Small intestine (tissue), 7 donors: ENCODE measurements around the gene SYT1. TPM values are rescaled to one million over a fixed set of nuclear protein-coding genes. Genes with fewer than 3 reads are reported as not detected.

Experiments used
- DNase-seq, 2 donors: peaks; one replicate each; pipeline versions ENCODE4 v3.0.0 to v3.0.0-alpha.2; 2013
- FAIRE-seq: peaks from 2 replicates; lab custom pipeline; 2012; peaks lifted over from hg19 to GRCh38; lab: Jason Lieb, UNC
- H3K27ac ChIP-seq, 3 donors: one replicate each; pipeline ENCODE4 v1.5.1; 2013; ENCODE audit warnings: low read length in 2 of 3, mild to moderate bottlenecking in 2 of 3, control low read depth in 1 of 3, inconsistent platforms in 1 of 3, low read depth in 1 of 3, moderate library complexity in 1 of 3
- H3K27me3 ChIP-seq, 3 donors: one replicate each; pipeline ENCODE4 v1.6.1; 2013; ENCODE audit warnings: low read length in 3 of 3, inconsistent platforms in 1 of 3; ENCODE audit not compliant: control insufficient read depth in 3 of 3, insufficient read depth in 3 of 3
- H3K36me3 ChIP-seq, 3 donors: one replicate each; pipeline ENCODE4 v1.6.1; 2013; ENCODE audit warnings: low read length in 3 of 3, inconsistent platforms in 1 of 3, low read depth in 1 of 3, mild to moderate bottlenecking in 1 of 3, moderate library complexity in 1 of 3; ENCODE audit not compliant: control insufficient read depth in 3 of 3, insufficient read depth in 2 of 3
- H3K4me1 ChIP-seq, 3 donors: one replicate each; pipeline ENCODE4 v1.6.1; 2013; ENCODE audit warnings: low read length in 2 of 3, inconsistent platforms in 1 of 3, low read depth in 1 of 3, mild to moderate bottlenecking in 1 of 3, moderate library complexity in 1 of 3; ENCODE audit not compliant: control insufficient read depth in 3 of 3, insufficient read depth in 2 of 3
- H3K4me3 ChIP-seq, 3 donors: one replicate each; pipeline ENCODE4 v1.5.1; 2013; ENCODE audit warnings: low read length in 3 of 3, control low read depth in 1 of 3, inconsistent platforms in 1 of 3, low read depth in 1 of 3, mild to moderate bottlenecking in 1 of 3, moderate library complexity in 1 of 3
- H3K9me3 ChIP-seq, 2 donors: one replicate each; pipeline ENCODE4 v1.6.1; 2013; ENCODE audit warnings: low read depth in 1 of 2, low read length in 1 of 2; ENCODE audit not compliant: control insufficient read depth in 2 of 2, insufficient read depth in 1 of 2
- WGBS, 3 donors: extraction: QIAGEN DNeasy Blood & Tissue Kit; methylation state at CpG; one replicate each; pipeline ENCODE4 v1.1.7; 2013; 5-methylcytosine and 5-hydroxymethylcytosine counted together
- polyA plus RNA-seq, 4 donors: library from polyadenylated mRNA; stranded (reverse) in 3 of 4; unstranded in 1 of 4; fragments of 200-250 nt in 3 of 4; fragments of 120-200 nt in 1 of 4; gene quantifications; one replicate each; pipeline versions ENCODE4 v1.2.1 to v1.2.3, GENCODE V29; 2013
- donor health status: healthy with polysubstance abuse.
- donor health status: control.
- donor health status: control.
- donor health status: Bipolar disorder and iron deficiency.
- donor health status: healthy.

SYT1 gene
- polyA plus RNA-seq, 4 donors, result 1.3 to 11.3 TPM; not detected in 2

DNA sequence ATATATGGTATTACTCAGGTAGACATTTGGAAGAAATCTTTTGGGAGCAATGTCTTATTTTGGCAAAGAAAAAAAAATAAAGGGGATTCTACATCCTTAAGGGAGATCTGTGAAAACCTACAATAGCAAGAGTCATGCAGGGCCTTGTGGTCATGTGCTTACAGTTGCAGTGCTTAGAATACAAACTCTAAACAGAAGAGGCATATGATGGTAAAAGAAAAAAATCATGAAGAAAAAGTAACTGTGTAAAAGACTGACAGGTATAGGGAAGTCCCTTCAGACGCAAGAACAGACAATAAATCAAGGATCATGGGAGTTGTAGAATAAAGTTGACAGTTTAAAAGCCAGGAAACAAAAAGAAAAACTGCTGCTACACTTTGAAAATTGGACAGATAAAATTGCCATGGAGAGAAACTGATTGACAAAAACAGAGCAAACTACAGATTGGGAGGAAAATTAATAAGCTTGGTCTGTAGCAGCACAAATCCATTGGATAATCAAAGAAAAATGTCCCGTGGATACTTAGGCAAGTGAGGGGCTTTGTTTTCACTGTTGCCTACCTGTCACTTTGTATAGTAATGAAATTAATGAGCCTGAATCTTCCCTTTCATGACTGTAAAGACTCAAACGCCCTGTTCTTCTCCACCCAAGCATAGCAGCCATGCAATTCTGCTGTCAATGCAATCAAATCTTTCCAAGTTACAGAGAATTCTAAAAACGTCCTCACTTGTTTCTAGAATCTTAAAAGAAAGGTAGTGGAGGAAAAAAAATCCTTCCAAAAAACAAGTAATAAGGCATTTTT lies 402.0 kb downstream of the SYT1 start:
- Histone ChIP-seq H3K36me3 (no peaks in the 10 kb centered on the region), H3K9me3 (no peaks in the 10 kb centered on the region)
- WGBS, 3 donors, result 29 to 44% (median 34%) methylated on average over 4 of the region's 4 CpGs

GRCh38 chr12:79267580-79267979 lies 403.0 kb downstream of the SYT1 start:
- H3K36me3 ChIP-seq, result no peaks in the 10 kb centered on the region
- no peak overlapping the region for H3K27ac ChIP-seq
- H3K27me3 ChIP-seq, result no peaks in the 10 kb centered on the region
- FAIRE-seq, result no peak
- H3K9me3 ChIP-seq, result no peaks in the 10 kb centered on the region
- WGBS, 3 donors, result 47 to 65% (median 51%) methylated on average over 2 of the region's 2 CpGs
- H3K4me3 ChIP-seq, result no peak overlapping the region
- H3K4me1 ChIP-seq, result no peaks in the 10 kb centered on the region
- no peak for DNase-seq

More for the DNA sequence above, 402.0 kb downstream of the SYT1 start:
- Histone ChIP-seq H3K4me1 (no peaks in the 10 kb centered on the region), H3K27ac (no peak overlapping the region), H3K27me3 (no peaks in the 10 kb centered on the region), H3K4me3 (no peak overlapping the region)
- no peak for FAIRE-seq
- no peak for DNase-seq

DNA sequence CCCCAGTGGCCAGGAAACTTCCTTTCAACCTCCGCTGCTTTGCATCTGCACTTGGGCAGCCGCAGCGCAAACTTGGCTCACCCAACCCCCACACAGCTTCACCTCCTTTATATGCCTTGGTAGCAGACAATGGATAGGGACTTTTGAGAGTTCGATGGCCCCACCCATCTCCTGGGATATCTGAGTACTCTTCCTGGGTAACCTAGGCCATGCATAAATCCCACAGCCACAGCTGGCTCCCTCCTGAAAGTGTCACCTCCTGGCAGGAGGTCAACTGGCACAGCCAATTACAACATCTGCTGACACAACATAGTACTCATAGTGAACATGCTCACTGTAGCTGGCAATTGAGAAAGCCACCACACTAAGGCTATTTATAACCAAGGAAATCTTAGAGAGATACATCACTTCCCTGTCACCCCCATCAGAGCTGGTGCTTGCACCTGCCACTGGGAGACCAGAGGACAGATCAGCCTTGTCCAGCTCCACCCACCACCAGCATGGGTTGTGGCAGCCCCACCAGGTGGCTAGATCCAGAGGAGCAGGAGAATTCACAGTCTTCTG lies 410.0 kb downstream of the SYT1 start:
- no peak overlapping the region for H3K4me3 ChIP-seq
- H3K36me3 ChIP-seq, result no peaks in the 10 kb centered on the region
- no peaks in the 10 kb centered on the region for H3K27me3 ChIP-seq
- DNase-seq (no peak), FAIRE-seq (no peak)
- H3K9me3 ChIP-seq, result no peaks in the 10 kb centered on the region
- no peaks in the 10 kb centered on the region for H3K4me1 ChIP-seq
- H3K27ac ChIP-seq, result no peak overlapping the region
- 86 to 90% (median 86%) methylated on average over 4 of the region's 4 CpGs for WGBS, 3 donors

DNA sequence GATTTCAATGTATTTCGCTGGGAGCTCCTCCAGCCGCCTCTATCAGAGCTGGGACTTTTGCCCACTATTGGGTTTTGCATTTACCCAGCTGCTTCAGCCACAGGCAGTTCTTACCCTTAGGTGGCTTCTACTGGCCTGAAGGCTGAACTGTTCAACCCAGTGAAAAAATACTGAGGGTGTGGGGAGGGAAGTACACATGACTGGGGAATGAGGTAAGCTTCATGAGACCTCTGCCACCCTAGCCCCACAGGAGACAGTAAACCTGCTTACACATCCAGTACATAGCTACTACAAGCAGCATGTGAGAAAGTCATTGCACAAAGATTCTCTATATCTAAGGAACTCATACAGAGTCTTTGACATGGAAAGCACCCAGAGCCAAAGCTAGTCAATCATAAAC lies 411.1 kb downstream of the SYT1 start:
- DNase-seq (no peak), FAIRE-seq (no peak)
- no peaks in the 10 kb centered on the region for H3K36me3 ChIP-seq
- H3K9me3 ChIP-seq, result no peaks in the 10 kb centered on the region
- no peaks in the 10 kb centered on the region for H3K4me1 ChIP-seq
- 87 to 93% (median 89%) methylated on average over 2 of the region's 2 CpGs for WGBS, 3 donors
- H3K27me3 ChIP-seq, result no peaks in the 10 kb centered on the region
- H3K4me3 ChIP-seq, result no peak overlapping the region
- H3K27ac ChIP-seq, result no peak overlapping the region

DNA sequence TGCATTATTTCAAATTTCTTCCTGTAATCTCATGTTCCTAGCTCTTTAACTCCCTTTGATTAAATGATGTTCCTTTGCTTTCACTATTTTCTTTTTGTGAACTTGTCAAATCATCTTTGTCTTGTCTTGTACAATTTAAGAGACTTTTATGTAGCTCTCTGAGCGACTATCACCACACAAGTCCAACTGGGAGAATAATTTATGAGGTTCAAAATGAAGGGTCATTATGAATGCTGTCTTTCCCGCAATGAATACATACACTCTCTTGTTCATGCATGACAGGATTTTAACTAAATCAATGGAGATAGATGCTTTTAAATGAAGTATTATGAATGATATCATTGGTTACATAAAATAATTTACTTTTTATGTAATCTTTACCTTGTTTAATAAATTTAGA lies 418.8 kb downstream of the SYT1 start:
- Histone ChIP-seq H3K27ac (no peak overlapping the region), H3K27me3 (no peaks in the 10 kb centered on the region), H3K4me1 (no peaks in the 10 kb centered on the region), H3K36me3 (no peaks in the 10 kb centered on the region), H3K9me3 (no peaks in the 10 kb centered on the region), H3K4me3 (no peak overlapping the region)
- no peak for DNase-seq
- no peak for FAIRE-seq
- 55 to 72% (median 64%) methylated on average over 2 of the region's 2 CpGs for WGBS, 3 donors

GRCh38 chr12:79288911-79289310 lies 424.3 kb downstream of the SYT1 start:
- Histone ChIP-seq H3K4me3 (no peak overlapping the region), H3K27ac (no peak overlapping the region), H3K9me3 (no peaks in the 10 kb centered on the region), H3K27me3 (no peaks in the 10 kb centered on the region), H3K36me3 (no peaks in the 10 kb centered on the region), H3K4me1 (no peaks in the 10 kb centered on the region)
- DNase-seq (no peak), FAIRE-seq (no peak)
- 71 to 86% (median 74%) methylated on average over 3 of the region's 3 CpGs for WGBS, 3 donors

GRCh38 chr12:79291711-79292110 lies 427.1 kb downstream of the SYT1 start:
- no peaks in the 10 kb centered on the region for H3K9me3 ChIP-seq
- no peak overlapping the region for H3K4me3 ChIP-seq
- no peak overlapping the region for H3K27ac ChIP-seq
- H3K27me3 ChIP-seq, result no peaks in the 10 kb centered on the region
- no peaks in the 10 kb centered on the region for H3K4me1 ChIP-seq
- FAIRE-seq (no peak), DNase-seq (no peak)
- H3K36me3 ChIP-seq, result no peaks in the 10 kb centered on the region
- 60 to 79% (median 78%) methylated on average over 3 of the region's 3 CpGs for WGBS, 3 donors

DNA sequence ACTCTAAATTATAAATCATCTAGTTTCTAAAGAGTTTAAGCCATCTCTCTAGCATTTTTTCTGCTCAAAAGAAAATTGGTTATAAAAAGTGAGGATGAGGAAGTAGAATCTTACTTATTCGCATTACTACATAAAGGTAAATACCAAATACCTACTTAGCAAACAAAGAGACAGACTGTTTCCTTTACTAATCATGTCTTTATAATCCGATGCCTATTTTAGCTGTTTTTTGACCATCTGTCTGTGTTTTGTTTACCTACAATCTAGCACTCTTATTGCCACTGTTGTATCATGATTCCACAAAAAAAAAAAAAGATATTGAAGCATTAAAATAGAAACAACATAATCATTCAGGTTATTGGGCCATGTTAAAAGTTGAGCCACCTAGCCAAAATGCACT lies 430.0 kb downstream of the SYT1 start:
- H3K9me3 ChIP-seq, result no peaks in the 10 kb centered on the region
- H3K27me3 ChIP-seq, result no peaks in the 10 kb centered on the region
- WGBS, 3 donors, result 40 to 61% (median 58%) methylated on average over 2 of the region's 2 CpGs
- H3K4me1 ChIP-seq, result no peaks in the 10 kb centered on the region
- H3K4me3 ChIP-seq, result no peak overlapping the region
- DNase-seq (no peak), FAIRE-seq (no peak)
- no peak overlapping the region for H3K27ac ChIP-seq
- H3K36me3 ChIP-seq, result no peaks in the 10 kb centered on the region
